Stimulated activated CD4-positive, alpha-beta T cell treated with anti-CD3 and anti-CD28 coated beads, TNF-alpha, amount 100 ng/mL, for 24 hours (primary cell): ENCODE measurements around the gene FIGNL2.
"Not testable (repeated sequence)": the region's sequence is repeated elsewhere in the genome, so short reads cannot be mapped to it uniquely, and the experiment has no call there.

Experiments
- DNase-seq, 3 experiments: peaks; one replicate each; pipeline ENCODE4 v3.0.0-alpha.2; 2020; ENCODE audit warnings: low read depth in 3 of 3

Gene FIGNL2

GRCh38 chr12:51836041-51836826 is 12.3 kb downstream of the FIGNL2 start:
- DNase-seq = no peak

GRCh38 chr12:51834411-51834810 is 14.1 kb downstream of the FIGNL2 start:
- DNase-seq = no peak

- no peak for DNase-seq
Observed at GRCh38 chr12:51833448-51834227, 14.9 kb downstream of the FIGNL2 start.

GRCh38 chr12:51832354-51833107 is 16.0 kb downstream of the FIGNL2 start:
- no peak for DNase-seq

GRCh38 chr12:51831817-51832216 is 16.7 kb downstream of the FIGNL2 start:
- not testable (repeated sequence) for DNase-seq

GRCh38 chr12:51829641-51830040 is 18.9 kb downstream of the FIGNL2 start:
- no peak for DNase-seq

- DNase-seq = no peak
Observed at GRCh38 chr12:51829011-51829481, 19.5 kb downstream of the FIGNL2 start.

- DNase-seq = peak; percentile 36 to 67 (median 49)
Observed at GRCh38 chr12:51827925-51828818, 20.3 kb downstream of the FIGNL2 start.

GRCh38 chr12:51826881-51827280 is 21.6 kb downstream of the FIGNL2 start:
- DNase-seq = no peak

- no peak for DNase-seq
Observed at GRCh38 chr12:51825216-51825615, 23.3 kb downstream of the FIGNL2 start.

GRCh38 chr12:51823875-51824565 is 24.5 kb downstream of the FIGNL2 start:
- peak in 1 of 3 experiments; percentile 11 for DNase-seq

GRCh38 chr12:51822956-51823355 is 25.6 kb downstream of the FIGNL2 start:
- DNase-seq = no peak

GRCh38 chr12:51822261-51822616 is 26.3 kb downstream of the FIGNL2 start:
- no peak for DNase-seq

- peak in 1 of 3 experiments; percentile 33 for DNase-seq
Observed at GRCh38 chr12:51821440-51822260, 26.9 kb downstream of the FIGNL2 start.

- peak; percentile 67 to 83 (median 67) for DNase-seq
Observed at GRCh38 chr12:51820526-51821439, 27.7 kb downstream of the FIGNL2 start.

- no peak for DNase-seq
Observed at GRCh38 chr12:51819736-51820525, 28.6 kb downstream of the FIGNL2 start.

- no peak for DNase-seq
Observed at GRCh38 chr12:51818566-51819300, 29.8 kb downstream of the FIGNL2 start.
